Liver (tissue), 9 donors: ENCODE measurements around the gene MTMR10. TPM values are rescaled to one million over a fixed set of nuclear protein-coding genes. Genes with fewer than 3 reads are reported as not detected.

Source experiments
- DNase-seq: peaks from one replicate; pipeline ENCODE4 v3.0.0-alpha.2; 2017; ENCODE audit warnings: low spot score
- H3K27ac ChIP-seq, 2 donors: one replicate each; pipeline ENCODE4 v1.7.0; 2013; ENCODE audit warnings: inconsistent platforms in 2 of 2, low read length in 2 of 2, control low read depth in 1 of 2, low read depth in 1 of 2, mild to moderate bottlenecking in 1 of 2
- H3K27me3 ChIP-seq, 4 donors: one replicate each; pipeline versions ENCODE4 v1.6.1 to v1.7.0; 2013; ENCODE audit warnings: low read length in 3 of 4, inconsistent platforms in 1 of 4, mild to moderate bottlenecking in 1 of 4, moderate library complexity in 1 of 4; ENCODE audit not compliant: control insufficient read depth in 4 of 4, insufficient read depth in 4 of 4
- H3K36me3 ChIP-seq, 4 donors: one replicate each; pipeline versions ENCODE4 v1.6.1 to v1.7.0; 2013; ENCODE audit warnings: low read length in 3 of 4, mild to moderate bottlenecking in 3 of 4, low read depth in 1 of 4, moderate library complexity in 1 of 4; ENCODE audit not compliant: control insufficient read depth in 4 of 4, insufficient read depth in 3 of 4
- H3K4me1 ChIP-seq, 4 donors: one replicate each; pipeline versions ENCODE4 v1.6.1 to v1.7.0; 2013; ENCODE audit warnings: low read length in 3 of 4, mild to moderate bottlenecking in 3 of 4, moderate library complexity in 1 of 4; ENCODE audit not compliant: control insufficient read depth in 4 of 4, insufficient read depth in 4 of 4
- H3K4me3 ChIP-seq, 3 donors: one replicate each; pipeline versions ENCODE4 v1.6.1 to v1.7.0; 2013; ENCODE audit warnings: low read length in 3 of 3, control low read depth in 1 of 3, low read depth in 1 of 3, mild to moderate bottlenecking in 1 of 3
- H3K9ac ChIP-seq, 2 donors: one replicate each; pipeline ENCODE4 v1.7.0; 2013; ENCODE audit warnings: low read length in 2 of 2, mild to moderate bottlenecking in 2 of 2, moderate library complexity in 2 of 2, control low read depth in 1 of 2, low read depth in 1 of 2
- H3K9me3 ChIP-seq, 4 donors: one replicate each; pipeline versions ENCODE4 v1.6.1 to v1.7.0; 2013; ENCODE audit warnings: low read length in 3 of 4; ENCODE audit not compliant: control insufficient read depth in 4 of 4
- ATF3 ChIP-seq: IDR thresholded peaks from 2 replicates; pipeline ENCODE4 v1.6.1; 2016; ENCODE audit warnings: antibody characterized with exemption
- CTCF ChIP-seq: fragments of 150-350 bp; IDR thresholded peaks from 2 replicates; pipeline ENCODE4 v1.5.1; 2017; ENCODE audit warnings: improper control_type of control experiment, low read depth, low read length; ENCODE audit not compliant: missing input control
- EGR1 ChIP-seq, 2 donors: IDR thresholded peaks; 2 replicates each; pipeline ENCODE4 v1.6.1; 2016 to 2018; ENCODE audit warnings: antibody characterized with exemption in 2 of 2, low read depth in 2 of 2
- FOXA1 ChIP-seq: IDR thresholded peaks from 2 replicates; pipeline ENCODE4 v1.6.1; 2016; ENCODE audit warnings: antibody characterized with exemption
- FOXA2 ChIP-seq: IDR thresholded peaks from 2 replicates; pipeline ENCODE4 v1.6.1; 2016; ENCODE audit warnings: antibody characterized with exemption
- GABPA ChIP-seq, 2 donors: IDR thresholded peaks in 1 of 2; conservative IDR thresholded peaks in 1 of 2; 2 replicates each; pipeline ENCODE4 v1.6.1; 2016; ENCODE audit warnings: antibody characterized with exemption in 2 of 2, mild to moderate bottlenecking in 1 of 2, moderate library complexity in 1 of 2
- HNF4A ChIP-seq, 2 donors: conservative IDR thresholded peaks; 2 replicates each; pipeline ENCODE4 v1.6.1; 2016; ENCODE audit warnings: antibody characterized with exemption in 2 of 2, mild to moderate bottlenecking in 2 of 2
- HNF4G ChIP-seq: IDR thresholded peaks from 2 replicates; pipeline ENCODE4 v1.6.1; 2016; ENCODE audit warnings: antibody characterized with exemption
- JUND ChIP-seq, 2 donors: IDR thresholded peaks; 2 replicates each; pipeline ENCODE4 v1.6.1; 2016; ENCODE audit warnings: antibody characterized with exemption in 2 of 2
- MAX ChIP-seq: IDR thresholded peaks from 2 replicates; pipeline ENCODE4 v1.6.1; 2016; ENCODE audit warnings: antibody characterized with exemption
- NR2F2 ChIP-seq: IDR thresholded peaks from 2 replicates; pipeline ENCODE4 v1.6.1; 2016; ENCODE audit warnings: antibody characterized with exemption
- RAD21 ChIP-seq, 2 donors: IDR thresholded peaks; 2 replicates each; pipeline ENCODE4 v1.6.1; 2016; ENCODE audit warnings: antibody characterized with exemption in 2 of 2, mild to moderate bottlenecking in 2 of 2
- REST ChIP-seq: IDR thresholded peaks from 2 replicates; pipeline ENCODE4 v1.6.1; 2016; ENCODE audit warnings: antibody characterized with exemption, mild to moderate bottlenecking
- RXRA ChIP-seq, 2 donors: IDR thresholded peaks; 2 replicates each; pipeline ENCODE4 v1.6.1; 2017 to 2018; ENCODE audit warnings: antibody characterized with exemption in 2 of 2, mild to moderate bottlenecking in 1 of 2
- SP1 ChIP-seq: IDR thresholded peaks from 2 replicates; pipeline ENCODE4 v1.6.1; 2018; ENCODE audit warnings: antibody characterized with exemption, mild to moderate bottlenecking
- TAF1 ChIP-seq: conservative IDR thresholded peaks from 2 replicates; pipeline ENCODE4 v1.6.1; 2016; ENCODE audit warnings: antibody characterized with exemption, mild to moderate bottlenecking
- YY1 ChIP-seq: IDR thresholded peaks from 2 replicates; pipeline ENCODE4 v1.6.1; 2016; ENCODE audit warnings: antibody characterized with exemption, mild to moderate bottlenecking
- ZBTB33 ChIP-seq: IDR thresholded peaks from 2 replicates; pipeline ENCODE4 v1.6.1; 2016; ENCODE audit warnings: antibody characterized with exemption
- WGBS: extraction: QIAGEN DNeasy Blood & Tissue Kit; methylation state at CpG from one replicate; pipeline ENCODE4 v1.1.7; 2013; 5-methylcytosine and 5-hydroxymethylcytosine counted together
- polyA plus RNA-seq, 2 donors: library from polyadenylated mRNA; stranded (reverse) in 1 of 2; unstranded in 1 of 2; fragments of 200-250 nt in 1 of 2; fragments of >200 nt in 1 of 2; fragmentation: Nextera tagmentation in 1 of 2; extraction: Ambion mirVana in 1 of 2; gene quantifications; one replicate each; pipeline versions ENCODE4 v1.2.1 to v1.2.3, GENCODE V29; 2013 to 2015
- total RNA-seq, 2 donors: library from RNA; depleted of rRNA; stranded (reverse); fragments of >200 nt; gene quantifications; one replicate each; pipeline ENCODE4 v1.2.3, GENCODE V29; 2014
- donor health status: healthy.
- donor health status: healthy.
- donor health status: healthy.
- donor health status: healthy.
- donor health status: healthy.

MTMR10 gene
- total and polyA plus RNA-seq, 4 donors, result 8.7 to 31.3 (median 13.6) TPM

- Histone ChIP-seq H3K27me3 (no peaks in the 10 kb centered on the region), H3K27ac (no peak overlapping the region), H3K9ac (no peak overlapping the region), H3K36me3 (no peaks in the 10 kb centered on the region), H3K9me3 (no peaks in the 10 kb centered on the region), H3K4me3 (no peak overlapping the region), H3K4me1 (no peaks in the 10 kb centered on the region)
- no peak for DNase-seq
- TF ChIP-seq REST, result no peak
- TF ChIP-seq HNF4G, result no peak
- no peak for TF ChIP-seq TAF1
- no peak for TF ChIP-seq JUND (IDR thresholded peaks at IDR 0.05)
- TF ChIP-seq YY1, result no peak
- TF ChIP-seq RAD21 (IDR thresholded peaks at IDR 0.05), result no peak
- no peak for TF ChIP-seq CTCF
- no peak for TF ChIP-seq MAX
- no peak for TF ChIP-seq FOXA2
- TF ChIP-seq EGR1 (IDR thresholded peaks at IDR 0.05; ENCODE audit: low read depth in 2 of 2), result no peak
- no peak for TF ChIP-seq FOXA1
- no peak for TF ChIP-seq SP1
- no peak for TF ChIP-seq ATF3
- no peak for TF ChIP-seq NR2F2
- TF ChIP-seq HNF4A (conservative IDR thresholded peaks at IDR 0.05), result no peak
- TF ChIP-seq ZBTB33, result no peak
- TF ChIP-seq RXRA (IDR thresholded peaks at IDR 0.05), result no peak
- no peak for TF ChIP-seq GABPA (IDR thresholded peaks at IDR 0.05 in 1 of 2, conservative IDR thresholded peaks at IDR 0.05 in 1 of 2)
- WGBS, result 97% methylated on average over 16 of the region's 16 CpGs
Observed at GRCh38 chr15:31039961-31040360, 48.5 kb upstream of the MTMR10 start.
